Measurements from ENCODE around the gene FAM210B. TPM values are rescaled to one million over a fixed set of nuclear protein-coding genes. Genes with fewer than 3 reads are reported as not detected.

FAM210B gene, protein sequence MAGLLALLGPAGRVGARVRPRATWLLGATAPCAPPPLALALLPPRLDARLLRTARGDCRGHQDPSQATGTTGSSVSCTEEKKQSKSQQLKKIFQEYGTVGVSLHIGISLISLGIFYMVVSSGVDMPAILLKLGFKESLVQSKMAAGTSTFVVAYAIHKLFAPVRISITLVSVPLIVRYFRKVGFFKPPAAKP
- 18.9 and 32.6 TPM in 2 replicates for total RNA-seq

DNA sequence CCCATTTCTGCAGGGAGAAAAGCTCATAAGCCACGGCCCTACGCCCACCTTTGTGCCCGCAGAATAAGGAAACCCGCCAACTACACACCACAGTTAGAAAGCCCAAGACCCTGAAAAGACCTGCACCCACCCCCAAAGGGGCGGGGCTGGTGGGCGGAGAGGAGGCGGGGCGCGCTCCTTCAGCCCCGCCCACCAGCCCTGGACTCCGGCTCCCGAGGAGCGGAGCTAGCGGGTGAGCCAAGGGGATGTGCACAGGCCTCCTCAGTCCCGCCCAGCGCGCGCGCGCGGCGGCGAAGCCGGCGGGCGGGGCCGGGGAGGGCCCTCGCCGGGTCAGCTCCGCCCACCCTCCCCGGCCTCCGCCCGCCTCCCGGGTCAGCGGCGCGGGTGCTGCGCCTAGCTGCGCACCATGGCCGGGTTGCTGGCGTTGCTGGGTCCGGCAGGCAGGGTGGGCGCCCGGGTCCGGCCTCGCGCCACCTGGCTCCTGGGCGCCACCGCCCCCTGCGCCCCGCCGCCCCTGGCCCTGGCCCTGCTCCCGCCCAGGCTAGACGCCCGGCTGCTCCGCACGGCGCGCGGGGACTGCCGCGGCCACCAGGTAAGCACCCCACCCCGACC lies at the start of gene FAM210B:
Gene FAM210B, plus strand, starts transcription at position 375 of the 612 bp plus-strand sequence. Its CDS starts 32 bp downstream, at position 407.

DNA sequence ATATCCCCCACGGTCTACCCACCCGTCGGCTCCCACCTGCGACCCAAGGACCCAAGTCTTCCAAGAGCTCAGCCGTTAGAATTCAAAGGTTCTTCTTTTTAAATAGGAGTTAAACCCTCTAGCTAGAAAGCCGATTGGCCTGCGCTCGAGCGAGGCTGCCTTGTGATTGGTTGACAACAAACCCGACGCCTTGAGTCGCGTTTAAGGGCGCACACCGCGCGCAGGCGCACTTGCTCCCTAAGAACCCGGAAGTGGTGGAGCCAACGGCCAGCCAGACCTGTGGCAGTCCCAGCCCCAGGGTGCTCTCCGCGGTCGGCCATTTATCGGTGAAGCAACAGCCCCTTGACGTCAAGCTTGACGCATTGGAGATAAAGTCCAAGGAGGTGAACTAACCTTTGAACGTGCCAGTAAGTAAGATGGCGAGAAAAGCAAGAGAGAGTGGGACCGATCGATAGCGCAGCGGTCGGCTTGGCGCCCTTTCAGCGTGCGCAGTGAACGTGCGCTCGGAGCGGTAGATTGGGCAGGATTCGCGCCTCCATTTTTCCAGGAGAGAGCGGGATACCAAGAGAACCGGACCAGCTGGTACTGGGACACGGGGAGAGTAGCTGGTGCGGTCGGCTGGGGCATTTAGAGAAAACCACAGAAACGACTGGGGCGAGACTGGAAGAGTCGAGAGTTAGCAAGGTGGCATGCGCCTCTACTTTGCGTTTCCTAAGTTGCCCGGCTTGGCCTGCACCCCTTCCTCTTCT lies 33.5 kb downstream of the FAM210B start, which contains the start of the genes AURKA and CSTF1:
Gene AURKA, minus strand, starts transcription at position 84 of the 749 bp plus-strand sequence. CDS start 4,018 bp downstream, outside the sequence.
Gene CSTF1, plus strand, starts transcription at position 514 of the 749 bp plus-strand sequence. CDS start 2,908 bp downstream, outside the sequence.

DNA sequence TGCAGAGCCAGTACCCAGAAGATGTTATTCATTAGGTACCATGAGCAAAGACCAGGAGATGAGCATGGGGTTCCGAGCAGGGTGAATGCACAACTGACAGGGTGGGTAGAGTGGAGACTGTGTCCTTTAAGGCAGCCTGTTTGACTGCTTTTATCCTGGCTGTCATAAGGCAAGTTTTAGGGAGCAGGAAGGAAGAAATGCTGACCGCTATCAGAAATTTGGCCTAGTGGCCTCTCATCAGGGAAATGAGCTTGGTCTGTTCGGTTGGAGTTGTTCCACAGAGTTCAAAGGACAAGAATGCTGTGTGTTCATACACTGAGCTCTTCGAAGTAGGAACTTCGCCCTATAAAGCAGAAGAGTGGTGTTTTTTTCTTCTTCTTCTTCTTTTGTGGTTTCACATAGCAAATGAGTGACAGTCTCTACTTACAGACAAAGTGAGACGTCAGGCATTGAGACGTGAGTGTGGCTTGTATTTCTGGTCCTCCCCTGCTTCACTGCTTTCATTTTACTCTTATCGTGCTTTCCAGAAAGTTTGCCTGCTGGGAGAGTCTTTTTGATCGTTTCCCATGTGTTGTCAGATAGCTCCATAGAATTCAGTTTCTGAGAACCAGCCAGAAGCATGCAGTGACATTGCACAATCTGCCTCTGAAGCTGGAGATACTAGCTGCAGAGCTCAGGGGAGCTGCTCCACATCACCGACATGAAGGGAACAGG lies 53.1 kb downstream of the FAM210B start, which contains the start of gene CASS4:
Gene CASS4, plus strand, starts transcription at position 502 of the 714 bp plus-strand sequence. Its CDS starts 199 bp downstream, at position 701.

Other genes with a start within 250 kb of the FAM210B start
- not detected in 2 replicates for gene MC3R, start 110.2 kb upstream of the FAM210B start, total RNA-seq
- 5.2 and 90.3 TPM in 2 replicates for gene AURKA, start 33.2 kb downstream of the FAM210B start, total RNA-seq
- 29.3 and 36.8 TPM in 2 replicates for gene CSTF1, start 33.7 kb downstream of the FAM210B start, total RNA-seq
- 0.38 TPM in 1 of 2 replicates, not detected in the other for gene CASS4, start 53.3 kb downstream of the FAM210B start, total RNA-seq
- gene RTF2, start 109.7 kb downstream of the FAM210B start, total RNA-seq: 39.8 and 43.7 TPM in 2 replicates
- gene FAM209A, start 165.8 kb downstream of the FAM210B start, total RNA-seq: 0.49 TPM in 1 of 2 replicates, not detected in the other
- gene FAM209B, start 174.3 kb downstream of the FAM210B start, total RNA-seq: not detected in 2 replicates

Data from mesangial cell (primary cell).